Amygdala (tissue), 56 donors: ENCODE measurements around the gene PDZD4.

ENCODE experiments used
- DNase-seq, 56 donors: peaks; one replicate each; lab custom pipeline; 2025; lab: John Stamatoyannopoulos, UW

PDZD4 gene

GRCh38 chrX:153776120-153776599 is 54.2 kb downstream of the PDZD4 start:
- no peak for DNase-seq

- no peak for DNase-seq
These were observed 54.8 kb downstream of the PDZD4 start for GRCh38 chrX:153775293-153776119.

DNA sequence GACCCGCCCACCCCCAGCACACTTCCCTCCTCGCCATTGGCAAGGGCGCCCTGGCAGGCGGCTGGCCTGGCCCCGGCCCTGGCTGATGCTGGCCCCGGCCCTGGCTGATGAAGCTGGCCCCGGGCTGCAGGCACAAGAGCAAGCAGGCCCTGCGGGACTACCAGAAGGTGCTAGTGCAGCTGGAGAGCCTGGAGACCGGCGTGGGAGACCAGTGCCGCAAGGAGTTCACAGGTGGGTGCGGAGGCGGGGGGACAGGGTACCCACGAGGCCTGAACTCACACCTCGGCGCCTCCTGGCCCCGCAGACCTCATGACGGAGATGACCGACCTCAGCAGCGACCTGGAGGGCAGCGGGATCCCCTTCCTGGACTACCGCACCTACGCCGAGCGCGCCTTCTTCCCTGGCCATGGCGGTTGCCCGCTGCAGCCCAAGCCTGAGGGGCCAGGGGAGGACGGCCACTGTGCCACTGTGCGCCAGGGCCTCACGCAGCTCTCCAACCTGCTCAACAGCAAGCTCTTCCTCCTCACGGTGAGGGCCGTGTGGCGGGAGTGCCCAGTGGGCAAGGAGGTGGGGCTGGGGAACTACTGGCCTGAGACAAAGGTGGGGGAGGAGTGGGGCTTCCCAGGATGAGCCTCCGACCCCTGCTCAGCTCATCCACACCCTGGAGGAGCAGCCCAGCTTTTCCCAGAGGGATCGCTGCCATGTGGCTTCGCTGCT is 55.6 kb downstream of the PDZD4 start:
- DNase-seq: no peak

GRCh38 chrX:153773741-153774575 is 56.4 kb downstream of the PDZD4 start:
- DNase-seq: no peak

DNA sequence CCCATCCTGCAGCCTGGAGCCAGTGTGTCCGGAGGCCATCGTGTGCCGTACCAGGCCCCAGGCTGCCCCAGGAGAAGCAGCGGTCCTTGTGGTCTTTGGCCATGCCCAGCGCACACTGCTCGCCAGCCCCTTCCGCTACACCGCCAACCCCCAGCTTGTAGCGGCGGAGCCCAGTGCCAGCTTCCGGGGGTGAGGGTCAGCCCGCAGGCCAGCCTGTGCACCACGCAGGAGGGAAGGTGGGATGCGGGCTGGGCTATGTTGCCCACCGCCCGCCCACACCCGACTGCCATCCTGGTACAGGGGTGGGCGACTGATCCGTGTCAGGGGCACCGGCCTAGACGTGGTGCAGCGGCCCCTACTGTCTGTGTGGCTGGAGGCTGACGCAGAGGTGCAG is 57.1 kb downstream of the PDZD4 start:
- no peak for DNase-seq

GRCh38 chrX:153772316-153773217 is 57.8 kb downstream of the PDZD4 start:
- no peak for DNase-seq

DNA sequence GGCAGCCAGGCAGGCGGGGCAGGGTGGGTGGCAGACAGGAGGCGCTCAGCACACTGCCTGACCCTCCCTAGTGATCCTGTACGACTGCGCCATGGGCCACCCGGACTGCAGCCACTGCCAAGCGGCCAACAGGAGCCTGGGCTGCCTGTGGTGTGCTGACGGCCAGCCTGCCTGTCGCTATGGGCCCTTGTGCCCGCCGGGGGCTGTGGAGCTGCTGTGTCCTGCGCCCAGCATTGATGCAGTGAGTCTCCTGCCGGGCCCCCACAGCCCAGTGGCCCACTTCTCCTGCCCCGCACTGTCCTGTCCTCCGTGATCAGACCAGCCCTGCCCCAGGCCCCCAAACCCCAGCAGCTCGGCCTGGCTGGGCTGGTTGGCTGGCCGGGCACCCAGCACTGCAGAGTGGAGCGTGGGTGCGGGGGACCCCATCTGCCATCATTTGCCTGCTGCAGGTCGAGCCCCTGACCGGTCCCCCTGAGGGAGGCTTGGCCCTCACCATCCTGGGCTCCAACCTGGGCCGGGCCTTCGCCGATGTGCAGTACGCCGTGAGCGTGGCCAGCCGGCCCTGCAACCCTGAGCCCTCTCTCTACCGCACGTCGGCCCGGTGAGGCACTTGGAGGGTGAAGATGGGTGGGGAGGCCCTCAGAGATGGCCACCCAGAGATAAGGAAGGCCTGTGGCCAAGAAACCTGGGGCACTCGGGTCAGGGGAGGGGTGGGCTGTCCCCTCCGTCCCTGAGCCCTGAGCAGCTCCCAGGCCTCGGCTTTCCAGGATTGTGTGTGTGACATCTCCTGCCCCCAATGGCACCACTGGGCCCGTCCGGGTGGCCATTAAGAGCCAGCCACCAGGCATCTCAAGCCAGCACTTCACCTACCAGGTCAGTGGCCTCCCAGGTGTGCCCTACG is 58.7 kb downstream of the PDZD4 start:
- DNase-seq: no peak

- DNase-seq: no peak
These were observed 59.5 kb downstream of the PDZD4 start for GRCh38 chrX:153770601-153771414.

DNA sequence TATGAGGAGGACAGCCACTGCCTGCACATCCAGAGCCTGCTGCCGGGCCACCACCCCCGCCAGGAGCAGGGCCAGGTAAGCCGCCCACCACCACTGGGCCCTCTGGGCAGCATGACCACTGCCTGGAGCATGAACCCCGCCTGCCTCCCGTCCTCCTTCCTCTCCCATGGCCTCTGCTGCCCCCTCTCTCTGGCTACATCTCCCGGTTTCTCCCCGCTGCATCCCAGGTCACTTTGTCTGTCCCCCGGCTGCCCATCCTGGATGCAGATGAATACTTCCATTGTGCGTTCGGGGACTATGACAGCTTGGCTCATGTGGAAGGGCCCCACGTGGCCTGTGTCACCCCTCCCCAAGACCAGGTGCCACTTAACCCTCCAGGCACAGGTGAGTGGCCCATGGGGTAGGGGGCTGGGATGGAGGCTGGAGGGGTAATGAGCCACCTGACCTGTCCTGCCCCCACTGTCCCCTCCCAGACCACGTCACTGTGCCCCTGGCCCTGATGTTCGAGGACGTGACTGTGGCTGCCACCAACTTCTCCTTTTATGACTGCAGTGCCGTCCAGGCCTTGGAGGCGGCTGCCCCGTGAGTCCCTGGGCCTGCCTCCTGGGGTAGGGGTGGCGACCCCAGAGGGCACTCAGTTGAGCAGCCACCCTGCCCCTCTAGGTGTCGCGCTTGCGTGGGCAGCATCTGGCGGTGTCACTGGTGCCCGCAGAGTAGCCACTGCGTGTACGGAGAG is 60.3 kb downstream of the PDZD4 start:
- DNase-seq: peak in 4 of 56 donors; percentile 14 to 34 (median 18)

- DNase-seq: no peak
These were observed 61.0 kb downstream of the PDZD4 start for GRCh38 chrX:153769158-153769864.

GRCh38 chrX:153768311-153769157 is 61.8 kb downstream of the PDZD4 start:
- no peak for DNase-seq

DNA sequence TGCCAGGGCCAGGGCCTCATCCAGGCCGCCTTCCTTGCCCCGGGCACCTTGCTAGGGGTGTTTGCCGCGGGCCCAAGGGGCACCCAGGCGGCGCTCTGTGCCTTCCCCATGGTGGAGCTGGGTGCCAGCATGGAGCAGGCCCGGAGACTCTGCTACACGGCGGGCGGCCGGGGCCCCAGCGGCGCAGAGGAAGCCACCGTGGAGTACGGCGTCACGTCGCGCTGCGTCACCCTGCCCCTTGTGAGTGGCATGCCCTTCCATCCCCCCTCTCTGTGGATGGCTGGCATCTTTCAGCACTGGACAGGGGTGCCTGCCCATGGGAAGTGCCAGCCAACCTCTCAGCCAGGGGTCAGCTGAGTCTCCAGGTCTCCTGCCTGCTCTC is 62.7 kb downstream of the PDZD4 start:
- DNase-seq: no peak

GRCh38 chrX:153766871-153767673 is 63.3 kb downstream of the PDZD4 start:
- DNase-seq: no peak

DNA sequence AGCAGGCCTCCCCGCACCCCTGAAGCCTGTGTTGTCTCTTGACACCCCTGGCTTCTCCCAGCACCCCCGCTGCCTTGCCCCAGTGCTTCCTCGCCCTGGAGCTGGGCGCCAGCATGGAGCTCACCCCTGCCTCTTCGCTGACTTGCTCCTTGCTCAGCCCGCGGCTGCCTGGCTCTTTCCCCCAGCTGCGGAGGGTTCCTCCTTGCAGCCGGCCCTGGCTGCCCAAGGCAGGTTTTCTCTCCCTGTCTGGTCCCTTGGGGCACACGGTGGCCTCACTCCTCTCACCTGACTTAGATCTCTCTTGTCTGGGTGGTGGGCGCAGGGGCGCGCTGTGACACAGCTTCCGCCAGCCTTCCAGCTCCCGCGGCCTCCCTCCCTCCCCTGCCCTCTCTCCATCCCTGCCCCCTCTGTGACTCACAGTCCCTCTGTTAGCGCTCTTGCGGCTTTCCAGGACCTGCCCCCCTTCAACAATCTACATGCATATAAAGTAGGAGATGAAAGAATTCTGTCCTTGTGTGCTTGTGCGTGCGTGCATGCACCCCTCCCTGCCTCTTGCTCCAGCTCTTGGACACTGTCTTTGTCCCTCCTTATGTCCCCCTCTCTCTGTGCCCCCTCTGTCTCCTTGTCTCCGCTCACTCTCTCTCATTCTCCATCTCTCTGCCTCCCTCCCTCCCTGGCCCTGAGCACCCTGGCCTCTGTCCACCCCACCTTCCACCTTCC is 64.1 kb downstream of the PDZD4 start:
- DNase-seq: peak in 36 of 56 donors; percentile 9 to 71 (median 47)
